GDM1 (cell line): ENCODE results near the gene HNF4A.
"Not testable (repeated sequence)": the region's sequence is repeated elsewhere in the genome, so short reads cannot be mapped to it uniquely, and the experiment has no call there.

Experiments used
- DNase-seq: peaks from one replicate; lab custom pipeline; 2025; lab: John Stamatoyannopoulos, UW

HNF4A gene

GRCh38 chr20:44355498-44356352 is at the start of gene HNF4A:
TSS of gene HNF4A (plus strand) at chr20:44355699. CDS start at chr20:44355805, 106 bp downstream.
- no peak for DNase-seq

GRCh38 chr20:44306927-44307326 is 48.6 kb upstream of the HNF4A start:
- no peak for DNase-seq

- peak; percentile 3 for DNase-seq
Measured at GRCh38 chr20:44309763-44310663, 45.5 kb upstream of the HNF4A start.

GRCh38 chr20:44310664-44311639 is 44.5 kb upstream of the HNF4A start, which contains the start of gene FITM2:
TSS of gene FITM2 (minus strand) at chr20:44311202. CDS start at chr20:44311148, 54 bp downstream.
- DNase-seq: peak; percentile 95

- DNase-seq: no peak
Measured at GRCh38 chr20:44314870-44315269, 40.6 kb upstream of the HNF4A start.

- no peak for DNase-seq
Measured at GRCh38 chr20:44319839-44320422, 35.6 kb upstream of the HNF4A start.

- no peak for DNase-seq
Measured at GRCh38 chr20:44324343-44324742, 31.2 kb upstream of the HNF4A start.

- no peak for DNase-seq
Measured at GRCh38 chr20:44326391-44327159, 28.9 kb upstream of the HNF4A start.

- DNase-seq: not testable (repeated sequence)
Measured at GRCh38 chr20:44327748-44328147, 27.8 kb upstream of the HNF4A start.

- no peak for DNase-seq
Measured at GRCh38 chr20:44328428-44328827, 27.1 kb upstream of the HNF4A start.

GRCh38 chr20:44331201-44331600 is 24.3 kb upstream of the HNF4A start:
- DNase-seq: no peak

- DNase-seq: no peak
Measured at GRCh38 chr20:44334306-44334705, 21.2 kb upstream of the HNF4A start.

- no peak for DNase-seq
Measured at GRCh38 chr20:44334709-44335108, 20.8 kb upstream of the HNF4A start.

- no peak for DNase-seq
Measured at GRCh38 chr20:44335675-44336074, 19.8 kb upstream of the HNF4A start.

- DNase-seq: no peak
Measured at GRCh38 chr20:44336086-44336485, 19.4 kb upstream of the HNF4A start.

- no peak for DNase-seq
Measured at GRCh38 chr20:44336725-44337380, 18.6 kb upstream of the HNF4A start, which contains the start of gene R3HDML. TSS of gene R3HDML (plus strand) at chr20:44337043. CDS start at chr20:44337158, 115 bp downstream.

- DNase-seq: no peak
Measured at GRCh38 chr20:44342248-44342647, 13.3 kb upstream of the HNF4A start.

GRCh38 chr20:44343162-44343675 is 12.3 kb upstream of the HNF4A start:
- no peak for DNase-seq

GRCh38 chr20:44344723-44345122 is 10.8 kb upstream of the HNF4A start:
- no peak for DNase-seq
